Left hindlimb (tissue), 1 donor: ENCODE measurements around the gene MRPL14.

Experiments
- DNase-seq: peaks from one replicate; pipeline ENCODE4 v3.0.0-alpha.2; 2018

The MRPL14 gene

GRCh38 chr6:44127186-44128019 is at the start of gene MRPL14, which contains the start of gene TMEM63B:
MRPL14 (minus strand) TSS chr6:44127452; CDS start chr6:44116611, 10,841 bp downstream.
TMEM63B (plus strand) TSS chr6:44127554; CDS start chr6:44134585, 7,031 bp downstream.
- peak; percentile 93 for DNase-seq

DNA sequence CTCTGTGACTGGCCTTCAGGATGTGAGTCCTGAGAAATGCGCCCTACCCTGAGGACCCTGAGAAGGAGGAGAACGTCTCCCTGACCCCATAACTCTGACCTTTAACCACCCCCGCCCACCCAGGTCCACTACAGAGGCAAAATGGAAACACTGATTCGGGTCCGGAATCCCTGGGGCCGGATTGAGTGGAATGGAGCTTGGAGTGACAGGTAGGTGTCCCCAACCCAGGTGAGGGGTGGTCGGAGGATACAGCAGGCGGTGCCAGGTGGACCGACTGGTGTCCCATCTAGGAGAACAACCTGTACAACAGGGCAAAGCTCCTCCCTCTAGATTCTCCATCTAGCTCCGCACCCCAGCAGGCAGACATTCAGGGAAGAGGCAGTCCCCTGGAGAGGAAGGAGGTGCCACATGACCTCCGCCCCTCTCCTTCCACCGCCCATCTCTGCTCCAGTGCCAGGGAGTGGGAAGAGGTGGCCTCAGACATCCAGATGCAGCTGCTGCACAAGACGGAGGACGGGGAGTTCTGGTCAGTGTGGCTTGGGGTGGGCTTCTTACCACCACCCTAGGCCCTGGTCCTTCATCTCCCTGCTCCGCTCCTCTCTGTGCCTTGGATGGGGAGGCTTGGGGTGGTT is 49.0 kb upstream of the MRPL14 start:
- no peak for DNase-seq

DNA sequence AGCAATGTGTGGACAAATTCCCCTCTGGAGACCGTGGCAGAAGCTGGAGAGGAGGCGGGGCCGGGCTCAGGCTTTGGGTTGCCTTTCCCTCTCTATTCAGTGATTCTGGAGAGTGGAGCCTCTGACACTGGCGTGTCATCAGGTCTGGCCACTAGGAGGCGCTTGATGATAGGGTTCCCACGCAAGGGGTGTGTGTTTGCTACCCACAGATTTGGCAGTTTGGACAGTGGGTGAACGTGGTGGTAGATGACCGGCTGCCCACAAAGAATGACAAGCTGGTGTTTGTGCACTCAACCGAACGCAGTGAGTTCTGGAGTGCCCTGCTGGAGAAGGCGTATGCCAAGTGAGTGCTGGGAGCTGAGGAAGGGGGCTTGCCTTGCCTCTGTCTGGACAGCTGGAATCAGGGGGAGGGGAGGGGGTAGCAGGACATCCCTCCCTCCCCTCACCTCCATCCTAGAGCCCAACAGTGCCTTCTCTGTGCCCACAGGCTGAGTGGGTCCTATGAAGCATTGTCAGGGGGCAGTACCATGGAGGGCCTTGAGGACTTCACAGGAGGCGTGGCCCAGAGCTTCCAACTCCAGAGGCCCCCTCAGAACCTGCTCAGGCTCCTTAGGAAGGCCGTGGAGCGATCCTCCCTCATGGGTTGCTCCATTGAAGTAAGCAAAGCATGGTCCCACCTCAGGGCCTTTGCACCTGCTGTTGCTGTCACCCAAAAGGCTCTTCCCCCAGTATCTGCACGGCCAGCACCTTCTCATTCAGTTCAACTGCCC is 45.7 kb upstream of the MRPL14 start:
- DNase-seq: peak; percentile 82

DNA sequence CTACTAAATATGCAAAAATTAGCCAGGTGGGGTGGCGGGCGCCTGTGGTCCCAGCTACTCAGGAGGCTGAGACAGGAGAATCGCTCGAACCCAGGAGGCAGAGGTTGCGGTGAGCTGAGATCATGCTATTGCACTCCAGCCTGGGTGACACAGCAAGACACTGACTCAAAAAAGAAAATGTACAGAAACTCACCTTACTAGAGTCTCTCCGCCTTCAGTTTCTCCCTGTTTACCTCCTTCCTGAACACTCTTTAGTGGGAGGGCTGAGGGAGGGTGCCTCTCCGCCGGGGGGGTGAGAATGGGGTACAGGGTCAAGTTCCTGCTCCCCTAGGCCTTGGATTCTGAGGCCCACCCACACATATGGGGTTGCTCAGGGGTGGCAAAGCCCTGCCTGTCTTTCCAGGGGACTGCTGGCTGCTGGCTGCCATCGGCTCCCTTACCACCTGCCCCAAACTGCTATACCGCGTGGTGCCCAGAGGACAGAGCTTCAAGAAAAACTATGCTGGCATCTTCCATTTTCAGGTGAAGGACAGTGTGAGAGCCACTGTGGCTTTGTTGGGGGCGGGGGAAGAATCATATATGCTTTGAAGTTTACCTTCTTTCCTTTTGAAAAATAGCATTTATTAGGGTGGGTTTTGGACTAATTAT is 44.8 kb upstream of the MRPL14 start:
- no peak for DNase-seq

DNA sequence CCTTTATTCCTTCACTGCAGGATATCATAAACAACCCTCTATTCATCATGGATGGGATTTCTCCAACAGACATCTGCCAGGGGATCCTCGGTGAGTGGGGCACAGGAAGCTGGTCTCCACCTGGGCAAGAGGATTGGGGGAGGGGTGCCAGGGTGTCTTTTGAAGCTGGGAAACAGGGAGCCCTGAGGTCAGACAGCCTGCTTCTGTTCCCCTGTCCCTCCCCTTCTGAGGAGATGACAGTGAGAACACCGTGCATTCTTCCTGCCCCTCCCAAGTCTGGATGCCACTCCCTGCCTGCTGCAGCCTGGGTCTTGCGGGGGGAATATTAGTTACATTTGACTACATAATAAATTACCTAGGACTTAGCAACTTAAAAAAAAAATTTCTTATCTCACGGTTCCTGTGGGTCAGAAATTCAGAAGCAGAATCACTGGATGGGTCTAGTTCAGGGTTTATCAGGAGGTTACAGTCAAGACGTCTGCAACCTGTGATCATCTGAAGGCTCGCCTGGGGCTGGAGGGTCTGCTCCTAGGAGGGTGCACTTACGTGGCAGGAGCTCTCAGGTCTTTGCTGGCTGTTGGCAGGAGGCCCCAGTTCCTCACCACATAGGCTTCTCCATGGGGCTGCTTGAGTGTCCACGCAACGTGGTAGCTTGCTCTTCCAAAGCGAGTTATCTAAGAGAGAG is 42.8 kb upstream of the MRPL14 start:
- no peak for DNase-seq

DNA sequence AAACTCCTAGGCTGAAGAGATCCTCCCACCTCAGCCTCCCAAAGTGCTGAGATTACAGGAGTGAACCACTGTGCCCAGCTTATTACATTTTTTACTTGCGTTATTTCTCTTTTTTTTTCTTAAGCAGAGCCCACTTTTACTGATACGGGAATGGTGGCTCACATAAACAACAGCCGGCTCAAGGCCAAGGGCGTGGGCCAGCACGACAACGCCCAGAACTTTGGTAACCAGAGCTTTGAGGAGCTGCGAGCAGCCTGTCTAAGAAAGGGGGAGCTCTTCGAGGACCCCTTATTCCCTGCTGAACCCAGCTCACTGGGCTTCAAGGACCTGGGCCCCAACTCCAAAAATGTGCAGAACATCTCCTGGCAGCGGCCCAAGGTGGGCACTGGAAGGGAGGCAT is 41.9 kb upstream of the MRPL14 start:
- no peak for DNase-seq

DNA sequence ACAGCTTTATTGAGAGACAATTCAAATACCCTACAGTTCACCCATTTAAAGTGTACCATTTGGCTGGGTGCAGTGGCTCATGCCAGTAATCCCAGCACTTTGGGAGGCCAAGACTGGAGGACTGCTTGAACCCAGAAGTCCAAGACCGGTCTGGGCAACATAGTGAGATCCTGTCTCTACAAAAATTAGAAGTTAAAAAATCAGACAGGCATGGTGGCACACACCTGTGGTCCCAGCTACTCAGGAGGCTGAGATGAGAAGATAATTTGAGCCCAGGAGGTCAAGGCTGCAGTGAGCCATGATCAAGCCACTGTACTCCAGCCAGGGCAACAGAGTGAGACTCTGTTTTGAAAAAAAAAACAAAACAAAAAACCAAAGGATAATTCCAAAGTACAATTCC is 40.3 kb upstream of the MRPL14 start:
- DNase-seq: no peak

GRCh38 chr6:44166591-44167184 is 39.4 kb upstream of the MRPL14 start:
- DNase-seq: no peak

GRCh38 chr6:44166116-44166515 is 38.9 kb upstream of the MRPL14 start:
- no peak for DNase-seq

GRCh38 chr6:44162876-44163625 is 35.8 kb upstream of the MRPL14 start:
- DNase-seq: no peak

- no peak for DNase-seq
Measured at GRCh38 chr6:44161997-44162338, 34.7 kb upstream of the MRPL14 start.

DNA sequence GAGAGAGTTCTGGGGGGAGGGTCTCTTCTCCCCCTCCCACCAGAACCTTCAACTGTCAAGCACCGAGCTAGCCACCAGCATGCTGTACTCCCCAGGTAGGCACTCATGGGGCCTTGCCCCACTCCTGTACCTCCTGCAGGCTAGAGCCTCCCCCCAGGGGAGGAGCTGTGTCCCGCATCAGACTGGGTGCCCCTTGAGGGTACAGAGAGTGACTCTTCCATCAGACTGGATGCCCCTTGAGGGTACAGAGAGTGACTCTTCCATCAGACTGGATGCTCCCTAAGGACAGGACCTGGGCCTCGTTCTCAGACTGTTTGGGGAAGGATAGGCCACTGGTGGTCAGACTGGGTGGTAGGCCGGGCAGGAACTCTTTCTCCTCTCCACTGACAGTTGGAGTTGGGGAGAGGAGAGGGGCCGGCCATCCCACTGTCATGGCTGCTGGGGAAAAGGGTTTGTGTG is 31.5 kb upstream of the MRPL14 start, which contains the start of gene CAPN11:
Gene CAPN11, plus strand, starts transcription at position 51 of the 459 bp plus-strand sequence. Its CDS starts 29 bp downstream, at position 80.
- DNase-seq: no peak

DNA sequence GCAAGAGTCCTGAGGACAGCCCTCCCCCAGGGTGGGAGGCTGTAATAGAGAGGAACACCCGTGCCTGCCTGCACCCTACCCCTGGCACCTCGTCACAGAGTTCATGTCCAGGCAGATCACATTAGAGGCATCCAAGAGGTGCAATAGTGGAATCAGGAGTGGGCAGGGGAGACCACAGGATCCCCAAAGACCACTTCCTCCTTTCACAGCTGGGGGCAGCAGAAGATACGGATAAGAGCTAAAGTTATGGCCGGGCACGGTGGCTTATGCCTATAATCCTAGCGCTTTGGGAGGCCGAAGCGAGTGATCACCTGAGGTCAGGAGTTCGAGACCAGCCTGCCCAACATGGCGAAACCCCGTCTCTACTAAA is 29.9 kb upstream of the MRPL14 start:
- no peak for DNase-seq

- DNase-seq: no peak
Measured at GRCh38 chr6:44156494-44157151, 29.4 kb upstream of the MRPL14 start.

- DNase-seq: no peak
Measured at GRCh38 chr6:44154067-44154466, 26.8 kb upstream of the MRPL14 start.

GRCh38 chr6:44152533-44152932 is 25.3 kb upstream of the MRPL14 start:
- no peak for DNase-seq

GRCh38 chr6:44152109-44152461 is 24.8 kb upstream of the MRPL14 start:
- DNase-seq: no peak

GRCh38 chr6:44151348-44152108 is 24.3 kb upstream of the MRPL14 start:
- DNase-seq: peak; percentile 69

DNA sequence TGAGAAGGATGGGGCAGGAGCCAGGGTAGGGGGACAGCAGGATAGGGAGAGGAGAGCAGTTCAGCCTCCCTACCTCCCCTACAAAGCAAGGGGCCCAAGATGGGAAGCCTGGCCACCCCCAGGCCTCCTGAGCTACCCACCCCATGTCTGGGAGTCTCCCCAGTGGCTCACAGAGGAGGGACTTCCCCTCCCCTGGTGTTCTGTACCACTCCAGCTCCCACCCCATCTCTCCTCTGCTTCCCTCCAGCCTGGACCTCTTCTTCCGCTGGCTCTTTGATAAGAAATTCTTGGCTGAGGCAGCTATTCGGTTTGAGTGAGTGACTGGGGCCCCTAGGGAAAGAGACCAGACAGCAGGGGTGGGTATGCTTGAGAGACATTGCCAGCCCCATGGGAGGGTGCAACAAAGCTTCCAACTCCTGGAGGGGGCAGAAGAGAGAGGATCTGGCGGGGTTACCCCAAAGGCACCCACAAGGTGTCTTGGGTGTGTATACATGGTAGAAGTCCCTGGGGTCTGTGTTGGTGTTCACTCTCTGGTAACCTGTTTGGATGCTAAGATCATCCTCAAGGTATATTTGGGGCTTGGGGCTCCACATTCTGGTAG is 23.2 kb upstream of the MRPL14 start:
- no peak for DNase-seq
